CD8-positive, alpha-beta memory T cell (primary cell): ENCODE measurements around the gene RASGEF1C. TPM values are rescaled to one million over a fixed set of nuclear protein-coding genes. Genes with fewer than 3 reads are reported as not detected.

Experiments
- CTCF ChIA-PET: fragments of 350-600 bp; sonication (Branson Sonifier 250); formaldehyde crosslinking; loops from one replicate; lab custom pipeline; 2021; ENCODE audit warnings: antibody characterized with exemption; lab: Charles Lee
- POLR2A ChIA-PET: fragments of 350-600 bp; sonication (Branson Sonifier 250); formaldehyde crosslinking; loops from one replicate; lab custom pipeline; 2021; ENCODE audit warnings: antibody characterized with exemption; lab: Charles Lee
- DNase-seq, 5 donors: peaks; one replicate each; pipeline versions ENCODE4 v3.0.0 to v3.0.0-alpha.2; 2020 to 2022; ENCODE audit warnings: mixed read lengths in 1 of 5
- H3K27ac ChIP-seq: one replicate; pipeline ENCODE4 v1.7.0; 2013; ENCODE audit warnings: low read depth, mild to moderate bottlenecking, low read length, moderate library complexity
- H3K27me3 ChIP-seq: 2 replicates; pipeline ENCODE4 v1.7.0; 2013; ENCODE audit warnings: low read length, mild to moderate bottlenecking; ENCODE audit not compliant: insufficient read depth, poor library complexity, severe bottlenecking
- H3K36me3 ChIP-seq: 2 replicates; pipeline ENCODE4 v1.7.0; 2013; ENCODE audit warnings: mild to moderate bottlenecking, low read length, moderate library complexity; ENCODE audit not compliant: insufficient read depth
- H3K4me1 ChIP-seq: 2 replicates; pipeline ENCODE4 v1.7.0; 2013; ENCODE audit warnings: mild to moderate bottlenecking, low read length, moderate library complexity; ENCODE audit not compliant: insufficient read depth
- H3K4me3 ChIP-seq: 2 replicates; pipeline ENCODE4 v1.7.0; 2013; ENCODE audit warnings: mild to moderate bottlenecking, low read length
- H3K9me3 ChIP-seq: 2 replicates; pipeline ENCODE4 v1.7.0; 2013; ENCODE audit warnings: mild to moderate bottlenecking, low read length
- H3K27ac Mint-ChIP-seq, 8 donors: one replicate each; pipeline ENCODE4 v1.8.0; 2020 to 2021; ENCODE audit warnings: mixed read lengths in 8 of 8, mild to moderate bottlenecking in 6 of 8, inconsistent platforms in 3 of 8, moderate library complexity in 3 of 8
- H3K27me3 Mint-ChIP-seq, 2 donors: one replicate each; pipeline ENCODE4 v1.8.0; 2020 to 2021; ENCODE audit warnings: mixed read lengths in 2 of 2, mild to moderate bottlenecking in 1 of 2, moderate library complexity in 1 of 2
- H3K36me3 Mint-ChIP-seq, 3 donors: one replicate each; pipeline ENCODE4 v1.8.0; 2020 to 2021; ENCODE audit warnings: mixed read lengths in 3 of 3, inconsistent platforms in 1 of 3, mild to moderate bottlenecking in 1 of 3
- H3K4me1 Mint-ChIP-seq, 3 donors: one replicate each; pipeline ENCODE4 v1.8.0; 2020 to 2021; ENCODE audit warnings: mixed read lengths in 3 of 3, inconsistent platforms in 1 of 3, mild to moderate bottlenecking in 1 of 3
- H3K4me3 Mint-ChIP-seq, 7 donors: one replicate each; pipeline ENCODE4 v1.8.0; 2020 to 2021; ENCODE audit warnings: mixed read lengths in 7 of 7, mild to moderate bottlenecking in 6 of 7, moderate library complexity in 4 of 7, inconsistent platforms in 2 of 7
- H3K9me3 Mint-ChIP-seq, 5 donors: one replicate each; pipeline ENCODE4 v1.8.0; 2020 to 2022; ENCODE audit warnings: mixed read lengths in 5 of 5, mild to moderate bottlenecking in 3 of 5, moderate library complexity in 2 of 5, inconsistent platforms in 1 of 5
- polyA plus RNA-seq: library from polyadenylated mRNA; unstranded; fragments of 300-500 nt; fragmentation: Illumina TruSeq; gene quantifications from one replicate; pipeline ENCODE4 v1.2.3, GENCODE V29; 2021
- total RNA-seq, 2 experiments: library from RNA; stranded (reverse); gene quantifications; one replicate each; pipeline ENCODE4 v1.2.3, GENCODE V29; 2021

RASGEF1C gene
- total and polyA plus RNA-seq, 3 experiments from 2014 or later, result not detected

- H3K27ac Mint-ChIP-seq, result no peak overlapping the region
- no peak for DNase-seq
- POLR2A ChIA-PET, result no interaction called here
- H3K36me3 Mint-ChIP-seq, result no peaks in the 10 kb centered on the region
- no peak overlapping the region for H3K27ac ChIP-seq
- peaks cover 8 to 23% of the 10 kb centered on the region in 2 donors for H3K27me3 Mint-ChIP-seq
- no peaks in the 10 kb centered on the region for H3K9me3 Mint-ChIP-seq
- CTCF ChIA-PET, result no interaction called here
- H3K9me3 ChIP-seq, result no peaks in the 10 kb centered on the region
- H3K4me3 Mint-ChIP-seq, result peak overlapping the region in 1 of 7 donors; percentile 44
- no peak overlapping the region for H3K4me3 ChIP-seq
- peaks cover 10 to 31% (median 21%) of the 10 kb centered on the region in 3 donors for H3K4me1 Mint-ChIP-seq
- no peaks in the 10 kb centered on the region for H3K27me3 ChIP-seq
- H3K36me3 ChIP-seq, result no peaks in the 10 kb centered on the region
- peaks cover 6% of the 10 kb centered on the region for H3K4me1 ChIP-seq
Measured at GRCh38 chr5:180086816-180087399, 122.1 kb downstream of the RASGEF1C start.

- Mint-ChIP-seq H3K36me3 (no peaks in the 10 kb centered on the region), H3K4me3 (peak overlapping the region in 1 of 7 donors; percentile 52), H3K27ac (peak overlapping the region in 2 of 8 donors; percentile 27 to 63), H3K9me3 (no peaks in the 10 kb centered on the region), H3K27me3 (peaks cover 16 to 31% of the 10 kb centered on the region in 2 donors), H3K4me1 (peaks cover 8 to 25% (median 14%) of the 10 kb centered on the region in 3 donors)
- Histone ChIP-seq H3K9me3 (no peaks in the 10 kb centered on the region), H3K27me3 (no peaks in the 10 kb centered on the region), H3K27ac (no peak overlapping the region), H3K4me3 (no peak overlapping the region), H3K36me3 (no peaks in the 10 kb centered on the region), H3K4me1 (peaks cover under 1% of the 10 kb centered on the region)
- CTCF ChIA-PET, result no interaction called here
- POLR2A ChIA-PET, result interaction anchor here (0.7 kb wide), 1 partner anchor 456 kb away, joined by 3 read pairs; no protein-coding TSS in a partner anchor
- DNase-seq, result peak in 2 of 5 donors; percentile 48 to 82
Measured at GRCh38 chr5:180085837-180086236, 123.2 kb downstream of the RASGEF1C start.

DNA sequence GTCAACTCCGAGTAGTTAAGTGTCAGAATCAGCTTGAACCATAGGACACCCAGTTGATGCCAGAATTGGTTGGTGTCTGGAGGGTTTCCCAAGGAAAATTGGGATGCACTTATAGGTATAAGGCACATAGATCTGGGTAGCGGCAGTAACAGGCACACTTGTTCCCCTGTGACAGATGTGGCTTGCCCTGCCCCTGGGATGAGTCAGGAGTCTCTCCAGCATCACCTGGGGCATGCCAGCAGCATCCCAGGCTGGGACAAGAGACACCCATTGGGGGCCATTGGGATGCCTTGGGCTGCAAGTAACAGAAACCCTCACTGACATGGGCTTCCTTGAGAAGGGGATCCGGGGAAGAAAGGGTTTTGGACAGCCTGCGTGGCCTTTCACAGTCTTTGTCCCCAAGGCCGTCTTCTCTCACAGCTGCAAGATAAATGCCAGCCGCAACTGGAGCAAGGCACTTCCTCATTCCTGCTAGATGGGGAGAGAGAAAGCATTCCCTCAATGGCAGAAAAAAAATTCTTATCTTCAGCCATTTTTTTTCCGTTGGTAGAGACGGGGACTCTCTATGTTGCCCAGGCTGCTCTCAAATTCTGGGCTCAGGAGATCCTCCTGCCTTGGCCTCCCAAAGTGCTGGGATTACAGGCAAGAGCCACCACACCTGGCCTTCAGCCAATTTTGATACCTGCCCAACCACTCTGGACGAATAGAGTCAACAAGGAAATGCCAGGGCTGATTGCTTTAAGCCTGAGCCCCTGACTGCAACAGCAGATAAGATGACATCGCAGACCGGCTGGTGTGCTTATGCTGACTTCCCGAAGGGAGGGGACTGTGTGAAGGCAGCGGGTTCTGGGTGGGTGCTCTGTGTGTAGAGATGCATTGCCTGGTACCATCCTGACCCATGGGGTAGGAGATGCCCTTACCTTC lies 124.1 kb downstream of the RASGEF1C start:
- DNase-seq, result no peak
- Histone ChIP-seq H3K27me3 (no peaks in the 10 kb centered on the region), H3K4me3 (no peak overlapping the region), H3K36me3 (no peaks in the 10 kb centered on the region), H3K9me3 (no peaks in the 10 kb centered on the region), H3K27ac (no peak overlapping the region), H3K4me1 (no peaks in the 10 kb centered on the region)
- peaks cover 26 to 40% of the 10 kb centered on the region in 2 donors for H3K27me3 Mint-ChIP-seq
- peaks cover 8 to 28% (median 18%) of the 10 kb centered on the region in 3 donors for H3K4me1 Mint-ChIP-seq
- no peaks in the 10 kb centered on the region for H3K36me3 Mint-ChIP-seq
- peak overlapping the region in 1 of 7 donors; percentile 65 for H3K4me3 Mint-ChIP-seq
- H3K27ac Mint-ChIP-seq, result no peak overlapping the region
- no peaks in the 10 kb centered on the region for H3K9me3 Mint-ChIP-seq
- ChIA-PET POLR2A (no interaction called here), CTCF (no interaction called here)

- H3K27me3 Mint-ChIP-seq, result peaks cover 34 to 53% of the 10 kb centered on the region in 2 donors
Measured at GRCh38 chr5:180083529-180084060, 125.4 kb downstream of the RASGEF1C start.

DNA sequence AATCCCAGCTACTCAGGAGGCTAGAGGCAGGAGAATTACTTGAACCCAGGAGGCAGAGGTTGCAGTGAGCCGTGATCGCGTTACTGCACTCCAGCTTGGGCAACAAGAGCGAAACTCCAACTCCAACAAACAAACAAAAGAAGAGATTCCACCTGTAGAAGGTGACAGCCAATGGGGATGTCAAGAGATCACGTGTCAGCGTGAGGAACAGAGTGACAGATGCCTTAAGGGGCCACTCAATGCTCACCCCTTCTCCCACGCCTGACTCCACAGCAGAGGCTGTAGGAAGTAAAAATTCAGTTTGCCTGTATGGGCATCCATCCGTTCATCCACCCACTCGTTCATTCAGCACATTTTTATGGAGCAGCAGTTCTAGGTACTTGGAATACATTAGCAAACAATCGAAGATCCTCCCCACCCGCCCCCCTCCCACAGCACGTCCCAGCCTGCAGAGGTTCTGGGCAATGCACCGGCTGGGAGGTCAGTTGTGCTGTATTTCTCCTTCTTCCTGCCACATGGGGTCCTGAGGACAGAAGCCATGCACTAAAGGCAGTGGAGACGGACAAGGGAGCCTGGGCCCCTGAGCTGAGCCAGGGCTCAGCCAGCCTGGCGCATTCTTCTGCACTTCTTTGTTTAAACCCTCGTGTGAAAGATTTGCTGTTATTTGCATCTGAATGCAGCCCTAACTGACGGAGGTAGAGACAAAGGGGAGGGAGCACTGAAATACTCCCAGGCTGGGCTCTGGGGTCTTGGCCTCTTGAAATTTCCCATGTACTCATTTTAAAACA lies 126.2 kb downstream of the RASGEF1C start:
- Mint-ChIP-seq H3K4me3 (no peak overlapping the region), H3K4me1 (peaks cover 8 to 31% (median 17%) of the 10 kb centered on the region in 3 donors), H3K9me3 (no peaks in the 10 kb centered on the region), H3K27ac (no peak overlapping the region), H3K27me3 (peaks cover 42 to 61% of the 10 kb centered on the region in 2 donors), H3K36me3 (no peaks in the 10 kb centered on the region)
- Histone ChIP-seq H3K36me3 (no peaks in the 10 kb centered on the region), H3K4me3 (no peak overlapping the region), H3K9me3 (no peaks in the 10 kb centered on the region), H3K27ac (no peak overlapping the region), H3K4me1 (no peaks in the 10 kb centered on the region), H3K27me3 (peaks cover 5% of the 10 kb centered on the region)
- POLR2A ChIA-PET, result no interaction called here
- DNase-seq, result no peak
- CTCF ChIA-PET, result no interaction called here

More at GRCh38 chr5:180083529-180084060, 125.4 kb downstream of the RASGEF1C start:
- Mint-ChIP-seq H3K27ac (no peak overlapping the region), H3K4me1 (peaks cover 8 to 31% (median 17%) of the 10 kb centered on the region in 3 donors), H3K9me3 (no peaks in the 10 kb centered on the region), H3K4me3 (no peak overlapping the region), H3K36me3 (no peaks in the 10 kb centered on the region)
- ChIA-PET POLR2A (no interaction called here), CTCF (no interaction called here)
- Histone ChIP-seq H3K36me3 (no peaks in the 10 kb centered on the region), H3K4me1 (no peaks in the 10 kb centered on the region), H3K27ac (no peak overlapping the region), H3K4me3 (no peak overlapping the region), H3K9me3 (no peaks in the 10 kb centered on the region), H3K27me3 (peaks cover 5% of the 10 kb centered on the region)
- DNase-seq, result no peak

- H3K36me3 ChIP-seq, result no peaks in the 10 kb centered on the region
- Mint-ChIP-seq H3K9me3 (no peaks in the 10 kb centered on the region), H3K36me3 (no peaks in the 10 kb centered on the region), H3K27me3 (peaks cover 42 to 63% of the 10 kb centered on the region in 2 donors), H3K4me3 (no peak overlapping the region), H3K4me1 (peaks cover 8 to 27% (median 15%) of the 10 kb centered on the region in 3 donors), H3K27ac (no peak overlapping the region)
- H3K9me3 ChIP-seq, result no peaks in the 10 kb centered on the region
- no peaks in the 10 kb centered on the region for H3K4me1 ChIP-seq
- H3K27ac ChIP-seq, result no peak overlapping the region
- H3K4me3 ChIP-seq, result no peak overlapping the region
- peaks cover 5% of the 10 kb centered on the region for H3K27me3 ChIP-seq
- no peak for DNase-seq
- ChIA-PET POLR2A (no interaction called here), CTCF (interaction anchor here (0.6 to 4.0 kb wide), 2 partner anchors 9 to 518 kb away, joined by 3 to 21 read pairs; no protein-coding TSS in a partner anchor)
Measured at GRCh38 chr5:180081481-180081880, 127.5 kb downstream of the RASGEF1C start.

GRCh38 chr5:180080486-180081280 lies 128.3 kb downstream of the RASGEF1C start:
- Histone ChIP-seq H3K9me3 (no peaks in the 10 kb centered on the region), H3K36me3 (no peaks in the 10 kb centered on the region), H3K4me1 (no peaks in the 10 kb centered on the region), H3K27me3 (peaks cover 9% of the 10 kb centered on the region), H3K4me3 (no peak overlapping the region), H3K27ac (no peak overlapping the region)
- Mint-ChIP-seq H3K9me3 (no peaks in the 10 kb centered on the region), H3K27me3 (peaks cover 41 to 65% of the 10 kb centered on the region in 2 donors), H3K27ac (peak overlapping the region in 1 of 8 donors; percentile 47), H3K4me3 (peak overlapping the region; percentile 70 to 87 (median 77)), H3K4me1 (peaks cover 5 to 21% (median 10%) of the 10 kb centered on the region in 3 donors), H3K36me3 (no peaks in the 10 kb centered on the region)
- peak in 3 of 5 donors; percentile 24 to 49 (median 31) for DNase-seq
- ChIA-PET POLR2A (no interaction called here), CTCF (interaction anchor here (0.6 to 4.0 kb wide), 2 partner anchors 10 to 517 kb away, joined by 3 to 21 read pairs; no protein-coding TSS in a partner anchor)
